OCI-LY3 (cell line): ENCODE results near the gene TMEM256.

ENCODE experiments used
- H2AFZ ChIP-seq: fragments of 200-600, 300-600 bp; shearing (Covaris generic); 2 replicates; pipeline ENCODE4 v1.6.0; 2014; ENCODE audit warnings: antibody characterized with exemption, low read depth, low read length
- H3K27ac ChIP-seq: fragments of 200-600, 300-600 bp; sonication (generic); 2 replicates; pipeline ENCODE4 v1.5.1; 2014; ENCODE audit warnings: mild to moderate bottlenecking, low read length, moderate library complexity, mixed read lengths
- H3K27me3 ChIP-seq: fragments of 200-600, 300-600 bp; sonication (generic); 2 replicates; pipeline ENCODE4 v1.6.1; 2014; ENCODE audit warnings: low read depth, low read length, mixed read lengths
- H3K36me3 ChIP-seq: fragments of 200-600, 300-600 bp; sonication (generic); replicated peaks from 2 replicates; pipeline ENCODE3; 2014; ENCODE audit warnings: low read depth, low read length, mixed read lengths
- H3K4me1 ChIP-seq: fragments of 300-600, 200-600 bp; sonication (generic); 2 replicates; pipeline ENCODE4 v1.6.1; 2014; ENCODE audit warnings: low read length, mixed read lengths
- H3K4me2 ChIP-seq: fragments of 200-600, 300-600 bp; sonication (generic); 2 replicates; pipeline ENCODE4 v1.6.1; 2014; ENCODE audit warnings: low read length, mixed read lengths
- H3K4me3 ChIP-seq: fragments of 300-600, 200-600 bp; sonication (generic); 2 replicates; pipeline ENCODE4 v1.5.1; 2014; ENCODE audit warnings: antibody characterized with exemption, mild to moderate bottlenecking, low read length, moderate library complexity
- H3K79me2 ChIP-seq: fragments of 300-600, 200-600 bp; shearing (Covaris generic); 2 replicates; pipeline ENCODE4 v1.6.1; 2014; ENCODE audit warnings: mild to moderate bottlenecking, low read length, mixed read lengths
- H3K9ac ChIP-seq: fragments of 300-600, 200-600 bp; shearing (Covaris generic); 2 replicates; pipeline ENCODE4 v1.6.0; 2014; ENCODE audit warnings: mild to moderate bottlenecking, low read length, moderate library complexity
- H3K9me3 ChIP-seq: fragments of 200-600, 300-600 bp; shearing (Covaris generic); 2 replicates; pipeline ENCODE4 v1.6.1; 2014; ENCODE audit warnings: low read length, mixed read lengths; ENCODE audit not compliant: insufficient read depth
- H4K20me1 ChIP-seq: fragments of 200-600, 300-600 bp; sonication (generic); 2 replicates; pipeline ENCODE4 v1.6.1; 2016; ENCODE audit warnings: low read length, mixed read lengths; ENCODE audit not compliant: insufficient read depth
- CTCF ChIP-seq: fragments of 200-600, 300-600 bp; sonication (generic); IDR thresholded peaks from 2 replicates; pipeline ENCODE4 v1.5.1; 2014; ENCODE audit warnings: antibody characterized with exemption, low read length, low read depth
- EZH2phosphoT487 ChIP-seq: fragments of 200-600 bp; shearing (Covaris generic); IDR thresholded peaks from 2 replicates; pipeline ENCODE4 v1.6.1; 2018; ENCODE audit warnings: antibody characterized with exemption, mixed run types, low read depth

TMEM256 gene

GRCh38 chr17:7419819-7420610 is 16.1 kb upstream of the TMEM256 start, which contains the start of gene SPEM1:
Gene SPEM1, plus strand, starts transcription at chr17:7420324. Its CDS starts 61 bp downstream, at chr17:7420385.
- Histone ChIP-seq H3K4me1 (no peaks in the 10 kb centered on the region), H3K36me3 (no peaks in the 10 kb centered on the region), H3K79me2 (no peaks in the 10 kb centered on the region), H3K27ac (no peak within 1 kb of the TSS), H3K27me3 (no peaks in the 10 kb centered on the region), H4K20me1 (no peaks in the 10 kb centered on the region), H3K4me2 (no peak within 1 kb of the TSS), H2AFZ (no peak within 1 kb of the TSS), H3K9ac (no peak within 1 kb of the TSS), H3K9me3 (no peaks in the 10 kb centered on the region), H3K4me3 (no peak within 1 kb of the TSS)
- TF ChIP-seq EZH2phosphoT487 (no peak), CTCF (no peak)

DNA sequence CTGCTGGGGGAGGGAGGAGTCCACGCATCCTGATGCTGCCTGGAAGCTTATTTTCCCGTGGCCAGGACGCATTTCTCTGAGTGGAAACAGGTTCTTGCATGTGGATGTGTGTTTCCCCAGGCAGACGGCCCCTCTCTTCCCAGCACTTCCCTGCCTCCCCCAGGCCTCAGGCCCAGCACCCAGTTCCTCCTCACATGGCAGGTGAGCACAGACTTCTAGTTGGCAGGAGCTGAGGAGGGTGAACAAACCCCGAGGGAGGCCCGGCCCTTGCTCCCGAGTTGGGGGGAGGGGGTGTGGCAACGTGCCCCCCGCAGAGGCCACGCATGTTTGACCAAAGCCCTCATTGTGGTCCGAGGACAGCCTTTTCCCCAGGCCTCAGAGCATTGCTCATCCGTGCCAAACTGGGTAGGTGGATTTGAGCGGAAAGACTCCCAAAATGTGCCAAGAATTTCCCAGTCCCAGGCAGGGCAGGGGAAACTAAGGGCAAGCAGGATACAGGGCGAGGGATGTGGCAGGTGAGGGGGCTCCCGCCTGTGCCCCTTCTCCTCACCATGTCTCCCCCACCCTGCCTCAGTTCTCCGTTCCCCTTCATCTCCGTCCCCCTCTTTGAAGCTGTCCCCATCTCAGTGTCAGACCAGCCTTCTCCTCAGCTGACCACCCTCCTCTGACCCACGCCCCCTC is 14.7 kb upstream of the TMEM256 start:
- Histone ChIP-seq H3K9ac (no peak overlapping the region), H2AFZ (no peak overlapping the region), H3K4me1 (no peaks in the 10 kb centered on the region)

DNA sequence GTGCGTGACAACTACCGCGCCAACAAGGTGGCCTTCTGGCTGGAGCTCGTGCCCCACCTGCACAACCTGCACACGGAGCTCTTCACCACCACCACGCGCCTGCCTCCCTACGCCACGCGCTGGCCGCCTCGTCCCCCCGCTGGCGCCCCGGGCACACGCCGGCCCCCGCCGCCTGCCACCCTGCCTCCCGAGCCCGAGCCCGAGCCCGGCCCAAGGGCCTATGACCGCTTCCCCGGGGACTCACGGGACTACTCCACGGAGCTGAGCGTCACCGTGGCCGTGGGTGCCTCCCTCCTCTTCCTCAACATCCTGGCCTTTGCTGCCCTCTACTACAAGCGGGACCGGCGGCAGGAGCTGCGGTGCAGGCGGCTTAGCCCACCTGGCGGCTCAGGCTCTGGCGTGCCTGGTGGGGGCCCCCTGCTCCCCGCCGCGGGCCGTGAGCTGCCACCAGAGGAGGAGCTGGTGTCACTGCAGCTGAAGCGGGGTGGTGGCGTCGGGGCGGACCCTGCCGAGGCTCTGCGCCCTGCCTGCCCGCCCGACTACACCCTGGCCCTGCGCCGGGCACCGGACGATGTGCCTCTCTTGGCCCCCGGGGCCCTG is 13.3 kb upstream of the TMEM256 start:
- TF ChIP-seq CTCF (no peak), EZH2phosphoT487 (no peak)
- Histone ChIP-seq H3K4me1 (no peaks in the 10 kb centered on the region), H2AFZ (no peak overlapping the region), H3K9me3 (no peaks in the 10 kb centered on the region), H3K36me3 (no peaks in the 10 kb centered on the region), H3K4me2 (no peak overlapping the region), H3K4me3 (no peak overlapping the region), H3K79me2 (no peaks in the 10 kb centered on the region), H4K20me1 (no peaks in the 10 kb centered on the region), H3K9ac (no peak overlapping the region), H3K27ac (no peak overlapping the region), H3K27me3 (no peaks in the 10 kb centered on the region)

More for the DNA sequence above, 14.7 kb upstream of the TMEM256 start:
- TF ChIP-seq CTCF (no peak), EZH2phosphoT487 (no peak)
- H4K20me1 ChIP-seq: no peaks in the 10 kb centered on the region
- no peaks in the 10 kb centered on the region for H3K79me2 ChIP-seq
- no peaks in the 10 kb centered on the region for H3K27me3 ChIP-seq
- H3K4me2 ChIP-seq: no peak overlapping the region
- H3K36me3 ChIP-seq: no peaks in the 10 kb centered on the region
- no peak overlapping the region for H3K27ac ChIP-seq
- no peaks in the 10 kb centered on the region for H3K9me3 ChIP-seq
- H3K4me3 ChIP-seq: no peak overlapping the region

GRCh38 chr17:7416323-7416722 is 12.4 kb upstream of the TMEM256 start:
- Histone ChIP-seq H3K4me2 (no peak overlapping the region), H2AFZ (no peak overlapping the region), H4K20me1 (no peaks in the 10 kb centered on the region), H3K4me3 (no peak overlapping the region), H3K27ac (no peak overlapping the region), H3K9me3 (no peaks in the 10 kb centered on the region), H3K27me3 (no peaks in the 10 kb centered on the region), H3K36me3 (no peaks in the 10 kb centered on the region), H3K4me1 (no peaks in the 10 kb centered on the region), H3K9ac (no peak overlapping the region), H3K79me2 (no peaks in the 10 kb centered on the region)
- TF ChIP-seq CTCF (no peak), EZH2phosphoT487 (no peak)
